Measurements from ENCODE around the gene TIMM13.

GRCh38 chr19:2415281-2415972 is 12.0 kb downstream of the TIMM13 start:
- TF ChIP-seq CTCF (IDR thresholded peaks at IDR 0.05; ENCODE audit: insufficient read depth, low read length, poor library complexity, severe bottlenecking) (no peak), EZH2phosphoT487 (conservative IDR thresholded peaks at IDR 0.05; ENCODE audit: low read length) (no peak)

Data from SU-DHL-6 (cell line).